ENCODE measurements around the gene RRAGD.

The RRAGD gene

GRCh38 chr6:89375427-89376267, 36.4 kb downstream of the RRAGD start:
- DNase-seq = peak; percentile 80

- no peak for DNase-seq
These were observed 39.6 kb downstream of the RRAGD start for GRCh38 chr6:89372506-89372901.

GRCh38 chr6:89371849-89372505, 40.1 kb downstream of the RRAGD start:
- no peak for DNase-seq

- DNase-seq = no peak
These were observed 43.1 kb downstream of the RRAGD start for GRCh38 chr6:89368999-89369398.

GRCh38 chr6:89368107-89368506, 44.0 kb downstream of the RRAGD start:
- no peak for DNase-seq

- DNase-seq = no peak
These were observed 47.5 kb downstream of the RRAGD start for GRCh38 chr6:89364586-89364985.

- no peak for DNase-seq
These were observed 50.9 kb downstream of the RRAGD start for GRCh38 chr6:89361171-89361570.

GRCh38 chr6:89360415-89360999, 51.6 kb downstream of the RRAGD start:
- DNase-seq = no peak

GRCh38 chr6:89359561-89359960, 52.5 kb downstream of the RRAGD start:
- DNase-seq = no peak

GRCh38 chr6:89357390-89357789, 54.7 kb downstream of the RRAGD start:
- no peak for DNase-seq

GRCh38 chr6:89356642-89357170, 55.4 kb downstream of the RRAGD start:
- DNase-seq = no peak

- no peak for DNase-seq
These were observed 56.4 kb downstream of the RRAGD start for GRCh38 chr6:89355511-89356194.

- DNase-seq = peak; percentile 93
These were observed 58.2 kb downstream of the RRAGD start for GRCh38 chr6:89353702-89354392.

- no peak for DNase-seq
These were observed 58.9 kb downstream of the RRAGD start for GRCh38 chr6:89353118-89353556.

GRCh38 chr6:89352278-89353117, 59.6 kb downstream of the RRAGD start, which contains the start of gene UBE2J1:
UBE2J1 (minus strand) TSS chr6:89352722; CDS start chr6:89352569, 153 bp downstream.
- no peak for DNase-seq

- no peak for DNase-seq
These were observed 60.3 kb downstream of the RRAGD start for GRCh38 chr6:89351671-89352277.

GRCh38 chr6:89350281-89350966, 61.6 kb downstream of the RRAGD start:
- DNase-seq = no peak

- DNase-seq = no peak
These were observed 63.7 kb downstream of the RRAGD start for GRCh38 chr6:89348372-89348771.

GRCh38 chr6:89347825-89348224, 64.2 kb downstream of the RRAGD start:
- DNase-seq = no peak

- no peak for DNase-seq
These were observed 65.6 kb downstream of the RRAGD start for GRCh38 chr6:89346433-89346832.

Measured in NCI-H1436 treated with DMSO at 0.1 percent for 48 hours (cell line).